GM23248 (cell line): ENCODE data around the gene FNDC3B. TPM values are rescaled to one million over a fixed set of nuclear protein-coding genes. Genes with fewer than 3 reads are reported as not detected.

Source experiments
- DNase-seq: peaks from one replicate; pipeline ENCODE4 v3.0.0-alpha.2; 2015
- H2AFZ ChIP-seq: fragments of 200-600 bp; sonication (generic); 2 replicates; pipeline ENCODE4 v1.6.1; 2016; ENCODE audit warnings: antibody characterized with exemption
- H3F3A ChIP-seq: fragments of 200-600 bp; sonication (generic); 2 replicates; pipeline ENCODE4 v1.6.1; 2016; ENCODE audit warnings: mild to moderate bottlenecking, antibody characterized with exemption, mixed run types; ENCODE audit not compliant: insufficient read depth
- H3K27ac ChIP-seq: fragments of 200-600 bp; sonication (generic); 2 replicates; pipeline ENCODE4 v1.5.1; 2016; ENCODE audit warnings: mild to moderate bottlenecking
- H3K27me3 ChIP-seq: fragments of 200-600 bp; sonication (generic); replicated peaks from 2 replicates; pipeline ENCODE4 v1.6.1; 2016; ENCODE audit warnings: mild to moderate bottlenecking; ENCODE audit not compliant: insufficient read depth
- H3K36me3 ChIP-seq: fragments of 200-600 bp; sonication (generic); 2 replicates; pipeline ENCODE4 v1.6.1; 2016; ENCODE audit warnings: low read depth, mild to moderate bottlenecking
- H3K4me1 ChIP-seq: fragments of 200-600 bp; sonication (generic); 2 replicates; pipeline ENCODE4 v1.6.1; 2016; ENCODE audit warnings: mild to moderate bottlenecking; ENCODE audit not compliant: insufficient read depth
- H3K4me2 ChIP-seq: fragments of 200-600 bp; sonication (generic); one replicate; pipeline ENCODE4 v1.6.1; 2016; ENCODE audit warnings: mild to moderate bottlenecking; ENCODE audit not compliant: unreplicated experiment
- H3K4me3 ChIP-seq: fragments of 200-600 bp; sonication (generic); 2 replicates; pipeline ENCODE4 v1.5.1; 2016; ENCODE audit warnings: mild to moderate bottlenecking
- H3K79me2 ChIP-seq: fragments of 200-600 bp; sonication (generic); 2 replicates; pipeline ENCODE4 v1.6.1; 2016; ENCODE audit warnings: mild to moderate bottlenecking; ENCODE audit not compliant: insufficient read depth
- H3K9ac ChIP-seq: fragments of 200-600 bp; sonication (generic); 2 replicates; pipeline ENCODE4 v1.6.1; 2016; ENCODE audit warnings: mild to moderate bottlenecking
- H3K9me2 ChIP-seq: fragments of 200-600 bp; sonication (generic); 2 replicates; pipeline ENCODE4 v1.6.1; 2016; ENCODE audit warnings: mixed run types, mild to moderate bottlenecking, moderate library complexity; ENCODE audit not compliant: insufficient read depth
- H3K9me3 ChIP-seq: fragments of 200-600 bp; sonication (generic); one replicate; pipeline ENCODE4 v1.6.1; 2017; ENCODE audit warnings: low read depth
- H4K20me1 ChIP-seq: fragments of 200-600 bp; sonication (generic); 2 replicates; pipeline ENCODE4 v1.6.0; 2016; ENCODE audit not compliant: insufficient read depth
- EZH2 ChIP-seq: fragments of 200-600 bp; sonication (generic); IDR thresholded peaks from 2 replicates; pipeline ENCODE4 v1.6.1; 2018; ENCODE audit warnings: antibody characterized with exemption, mild to moderate bottlenecking; ENCODE audit not compliant: insufficient read depth, poor library complexity, severe bottlenecking
- EZH2phosphoT487 ChIP-seq: fragments of 200-600 bp; sonication (generic); IDR thresholded peaks from 2 replicates; pipeline ENCODE4 v1.6.1; 2018; ENCODE audit warnings: antibody characterized with exemption, moderate library complexity, mild to moderate bottlenecking, low read depth; ENCODE audit not compliant: insufficient read depth
- WGBS, 2 experiments: methylation state at CpG; one replicate each; pipeline ENCODE4 v1.1.6; 2015 to 2017; ENCODE audit warnings: low lambda C conversion rate in 2 of 2, low coverage in 1 of 2; ENCODE audit errors: missing lambda C conversion rate in 2 of 2; 5-methylcytosine and 5-hydroxymethylcytosine counted together
- in situ Hi-C: fragments of 300-500 bp; cut with MboI; formaldehyde crosslinking; loops from 2 replicates; pipeline ENCODE4 v1.15.0; 2020
- polyA plus RNA-seq: library from polyadenylated mRNA; unstranded; fragments of >200 nt; fragmentation: Nextera tagmentation; extraction: Ambion mirVana; gene quantifications from 2 replicates; pipeline ENCODE4 v1.2.1, GENCODE V29; 2016
- total RNA-seq: library from RNA; depleted of rRNA; stranded (reverse); fragments of >200 nt; shearing (Covaris generic); gene quantifications from 2 replicates; pipeline ENCODE4 v1.2.3, GENCODE V29; 2014

The FNDC3B gene
- total and polyA plus RNA-seq, 2 experiments from 2014 or later, result 85.5 to 123 TPM

GRCh38 chr3:172158741-172159140, 119.4 kb downstream of the FNDC3B start:
- 0 out of 2 replicates have a peak, but pooled peaks cover 8% of the 10 kb centered on the region for H3K36me3 ChIP-seq
- H3F3A ChIP-seq, result peaks cover 83% of the 10 kb centered on the region
- H3K4me2 ChIP-seq, result no peak overlapping the region
- WGBS, 2 experiments, result 86 to 90% methylated on average over 4 of the region's 4 CpGs
- no peak overlapping the region for H3K9ac ChIP-seq
- TF ChIP-seq EZH2, result no peak
- TF ChIP-seq EZH2phosphoT487, result no peak
- peaks cover 65% of the 10 kb centered on the region for H3K4me1 ChIP-seq
- peak overlapping the region; percentile 49; the same call in 1 of the 2 replicates for H3K27ac ChIP-seq
- in situ Hi-C loops, result no loop called here
- H2AFZ ChIP-seq, result no peak overlapping the region
- no peaks in the 10 kb centered on the region for H3K9me2 ChIP-seq
- H3K4me3 ChIP-seq, result no peak overlapping the region
- no peaks in the 10 kb centered on the region for H3K27me3 ChIP-seq
- H4K20me1 ChIP-seq, result peaks cover 46% of the 10 kb centered on the region
- DNase-seq, result no peak
- no peaks in the 10 kb centered on the region for H3K9me3 ChIP-seq
- peaks cover 100% of the 10 kb centered on the region for H3K79me2 ChIP-seq

GRCh38 chr3:172159376-172159775, 120.0 kb downstream of the FNDC3B start:
- Histone ChIP-seq H3K27me3 (no peaks in the 10 kb centered on the region), H3K79me2 (peaks cover 100% of the 10 kb centered on the region), H3K9me3 (no peaks in the 10 kb centered on the region), H3K27ac (peak overlapping the region; percentile 49), H2AFZ (no peak overlapping the region), H3K9ac (no peak overlapping the region), H4K20me1 (peaks cover 47% of the 10 kb centered on the region), H3K4me3 (no peak overlapping the region), H3K9me2 (no peaks in the 10 kb centered on the region), H3K4me2 (no peak overlapping the region), H3K36me3 (0 out of 2 replicates have a peak, but pooled peaks cover 7% of the 10 kb centered on the region), H3K4me1 (peaks cover 59% of the 10 kb centered on the region), H3F3A (peaks cover 81% of the 10 kb centered on the region)
- no peak for TF ChIP-seq EZH2
- no peak for TF ChIP-seq EZH2phosphoT487
- WGBS, 2 experiments, result 71 to 84% methylated on average over 1 of the region's 1 CpG
- DNase-seq, result no peak
- in situ Hi-C loops, result no loop called here

- Histone ChIP-seq H4K20me1 (peaks cover 47% of the 10 kb centered on the region), H2AFZ (no peak overlapping the region), H3K9me3 (no peaks in the 10 kb centered on the region), H3F3A (peaks cover 76% of the 10 kb centered on the region), H3K36me3 (0 out of 2 replicates have a peak, but pooled peaks cover 4% of the 10 kb centered on the region), H3K4me1 (peaks cover 54% of the 10 kb centered on the region), H3K27ac (peak overlapping the region; percentile 49), H3K4me2 (peak overlapping the region; percentile 34), H3K27me3 (no peaks in the 10 kb centered on the region), H3K4me3 (no peak overlapping the region), H3K9me2 (no peaks in the 10 kb centered on the region), H3K79me2 (peaks cover 100% of the 10 kb centered on the region), H3K9ac (peak overlapping the region; percentile 13; the same call in 1 of the 2 replicates)
- no peak for TF ChIP-seq EZH2
- no peak for TF ChIP-seq EZH2phosphoT487
- peak; percentile 71 for DNase-seq
- in situ Hi-C loops, result no loop called here
- whole genome bisulfite sequencing, 2 experiments, result 47 to 48% methylated on average over 4 of the region's 4 CpGs
These were observed 120.7 kb downstream of the FNDC3B start for GRCh38 chr3:172159962-172160538.

- WGBS, 2 experiments, result 94 to 96% methylated on average over 4 of the region's 4 CpGs
These were observed 121.9 kb downstream of the FNDC3B start for GRCh38 chr3:172161133-172161789.

More at GRCh38 chr3:172161133-172161789, 121.9 kb downstream of the FNDC3B start:
- no peak for TF ChIP-seq EZH2phosphoT487
- H3K27ac ChIP-seq, result peak overlapping the region; percentile 49; the same call in 1 of the 2 replicates
- H3K4me1 ChIP-seq, result peaks cover 42% of the 10 kb centered on the region
- H3K4me2 ChIP-seq, result peak overlapping the region; percentile 34
- no peaks in the 10 kb centered on the region for H3K27me3 ChIP-seq
- H3F3A ChIP-seq, result peaks cover 64% of the 10 kb centered on the region
- DNase-seq, result no peak
- peaks cover 100% of the 10 kb centered on the region for H3K79me2 ChIP-seq
- no peak overlapping the region for H3K9ac ChIP-seq
- H4K20me1 ChIP-seq, result peaks cover 38% of the 10 kb centered on the region
- 0 out of 2 replicates have a peak, but pooled peaks cover 4% of the 10 kb centered on the region for H3K36me3 ChIP-seq
- H3K4me3 ChIP-seq, result no peak overlapping the region
- H3K9me2 ChIP-seq, result no peaks in the 10 kb centered on the region
- in situ Hi-C loops, result no loop called here
- H3K9me3 ChIP-seq, result no peaks in the 10 kb centered on the region
- H2AFZ ChIP-seq, result no peak overlapping the region
